CD4-positive, alpha-beta memory T cell (primary cell): Measurements from ENCODE around the gene CAMTA1. TPM values are rescaled to one million over a fixed set of nuclear protein-coding genes. Genes with fewer than 3 reads are reported as not detected.
A peak's percentile ranks its signal among the peaks of the same experiment; 100 is the strongest.

Source experiments
- CTCF ChIA-PET: fragments of 350-600 bp; sonication (Branson Sonifier 250); formaldehyde crosslinking; loops from one replicate; lab custom pipeline; 2021; ENCODE audit warnings: inconsistent platforms; ENCODE audit not compliant: partially characterized antibody; lab: Charles Lee
- POLR2A ChIA-PET: fragments of 350-600 bp; sonication (Branson Sonifier 250); formaldehyde crosslinking; loops from one replicate; lab custom pipeline; 2021; ENCODE audit not compliant: partially characterized antibody; lab: Charles Lee
- DNase-seq, 5 donors: peaks; one replicate each; pipeline versions ENCODE4 v3.0.0 to v3.0.0-alpha.2; 2020 to 2022; ENCODE audit warnings: mixed read lengths in 1 of 5
- H3K27ac ChIP-seq: one replicate; pipeline ENCODE4 v1.7.0; 2013; ENCODE audit warnings: low read depth, low read length
- H3K27me3 ChIP-seq: 2 replicates; pipeline ENCODE4 v1.7.0; 2013; ENCODE audit warnings: mild to moderate bottlenecking, low read length, moderate library complexity; ENCODE audit not compliant: insufficient read depth
- H3K36me3 ChIP-seq: 2 replicates; pipeline ENCODE4 v1.7.0; 2013; ENCODE audit warnings: mild to moderate bottlenecking, low read length, moderate library complexity; ENCODE audit not compliant: insufficient read depth
- H3K4me1 ChIP-seq: 2 replicates; pipeline ENCODE4 v1.7.0; 2013; ENCODE audit warnings: mild to moderate bottlenecking, low read length, moderate library complexity; ENCODE audit not compliant: insufficient read depth
- H3K4me3 ChIP-seq, 2 donors: one replicate each; pipeline ENCODE4 v1.7.0; 2013; ENCODE audit warnings: low read length in 2 of 2, mild to moderate bottlenecking in 1 of 2
- H3K9me3 ChIP-seq, 2 donors: one replicate each; pipeline ENCODE4 v1.7.0; 2013; ENCODE audit warnings: low read length in 2 of 2, control low read depth in 1 of 2; ENCODE audit not compliant: control insufficient read depth in 1 of 2
- H3K27ac Mint-ChIP-seq, 7 donors: one replicate each; pipeline ENCODE4 v1.8.0; 2020 to 2021; ENCODE audit warnings: mixed read lengths in 7 of 7, mild to moderate bottlenecking in 6 of 7, inconsistent platforms in 3 of 7, moderate library complexity in 3 of 7
- H3K27me3 Mint-ChIP-seq, 2 donors: one replicate each; pipeline ENCODE4 v1.8.0; 2020 to 2021; ENCODE audit warnings: mixed read lengths in 2 of 2
- H3K36me3 Mint-ChIP-seq, 2 donors: one replicate each; pipeline ENCODE4 v1.8.0; 2020 to 2021; ENCODE audit warnings: mixed read lengths in 2 of 2, inconsistent platforms in 1 of 2, mild to moderate bottlenecking in 1 of 2
- H3K4me1 Mint-ChIP-seq, 4 donors: one replicate each; pipeline ENCODE4 v1.8.0; 2020 to 2021; ENCODE audit warnings: mixed read lengths in 4 of 4, mild to moderate bottlenecking in 1 of 4
- H3K4me3 Mint-ChIP-seq, 8 donors: one replicate each; pipeline ENCODE4 v1.8.0; 2020 to 2021; ENCODE audit warnings: mixed read lengths in 8 of 8, mild to moderate bottlenecking in 7 of 8, moderate library complexity in 6 of 8, inconsistent platforms in 3 of 8
- H3K9me3 Mint-ChIP-seq, 8 donors: one replicate each; pipeline ENCODE4 v1.8.0; 2020 to 2021; ENCODE audit warnings: mixed read lengths in 8 of 8, mild to moderate bottlenecking in 5 of 8, inconsistent platforms in 3 of 8, moderate library complexity in 1 of 8
- intact Hi-C: fragments of 100-400 bp; cut with micrococcal nuclease; formaldehyde crosslinking; loops from one replicate; pipeline ENCODE4 v1.15.1; 2023
- polyA plus RNA-seq, 2 donors: library from polyadenylated mRNA; unstranded; fragments of 300-500 nt; fragmentation: Illumina TruSeq; gene quantifications; one replicate each; pipeline ENCODE4 v1.2.3, GENCODE V29; 2021
- total RNA-seq, 2 experiments: library from RNA; stranded (reverse); gene quantifications; one replicate each; pipeline ENCODE4 v1.2.3, GENCODE V29; 2021

CAMTA1 gene
- total and polyA plus RNA-seq, 4 experiments from 2014 or later: 39.1 to 118 (median 59.9) TPM

DNA sequence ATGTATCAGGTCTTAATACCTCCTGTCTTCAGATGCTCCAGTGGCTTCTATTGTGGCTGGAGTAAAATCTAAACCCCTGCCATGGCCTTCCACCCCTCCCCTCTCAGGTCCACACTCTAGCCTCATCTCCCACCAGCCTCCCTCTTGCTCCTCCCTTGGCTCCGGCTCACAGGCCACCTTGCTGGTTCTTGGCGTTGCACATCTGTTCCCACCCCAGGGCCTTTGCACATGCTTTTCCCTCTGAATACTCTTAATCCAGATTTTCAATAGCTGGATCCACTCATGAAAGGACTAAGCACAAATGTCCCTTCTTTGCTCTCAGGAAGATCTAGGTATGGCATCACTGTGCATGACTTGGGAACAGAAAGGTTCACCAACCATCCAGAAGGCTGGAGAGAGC, 570.4 kb downstream of the CAMTA1 start:
- H3K27ac ChIP-seq: no peak overlapping the region
- Mint-ChIP-seq H3K36me3 (no peaks in the 10 kb centered on the region), H3K4me3 (no peak overlapping the region), H3K27me3 (peaks cover 4 to 16% of the 10 kb centered on the region in 2 donors), H3K4me1 (no peaks in the 10 kb centered on the region), H3K27ac (no peak overlapping the region), H3K9me3 (peaks cover 0 to 4% (median 1%) of the 10 kb centered on the region in 8 donors)
- H3K9me3 ChIP-seq: no peaks in the 10 kb centered on the region
- intact Hi-C loops: no loop called here
- DNase-seq: no peak
- no peaks in the 10 kb centered on the region for H3K4me1 ChIP-seq
- no peaks in the 10 kb centered on the region for H3K27me3 ChIP-seq
- POLR2A ChIA-PET: no interaction called here
- H3K36me3 ChIP-seq: no peaks in the 10 kb centered on the region
- CTCF ChIA-PET: no interaction called here
- no peak overlapping the region for H3K4me3 ChIP-seq

DNA sequence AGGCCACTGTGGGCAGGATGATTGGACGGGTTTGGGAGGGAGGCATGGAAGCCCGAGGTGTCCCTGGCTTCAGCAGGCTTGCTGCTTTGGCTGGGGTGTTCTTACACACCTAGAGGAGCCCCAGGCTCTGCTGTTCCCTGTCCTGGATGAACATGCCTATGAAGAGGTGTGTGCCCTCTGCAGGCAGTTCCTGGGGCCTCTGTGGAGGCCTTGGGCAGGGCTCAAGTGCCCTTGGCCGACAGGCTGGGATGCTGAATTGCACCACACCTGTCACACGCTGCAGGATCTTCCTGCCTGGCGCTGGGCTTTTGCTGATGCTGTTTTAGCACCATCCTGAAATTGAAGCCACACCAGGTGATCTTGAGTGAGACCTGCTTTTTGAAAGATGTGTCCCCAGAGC, 570.8 kb downstream of the CAMTA1 start:
- peaks cover 4 to 16% of the 10 kb centered on the region in 2 donors for H3K27me3 Mint-ChIP-seq
- Histone ChIP-seq H3K27ac (no peak overlapping the region), H3K4me3 (no peak overlapping the region), H3K36me3 (no peaks in the 10 kb centered on the region), H3K27me3 (no peaks in the 10 kb centered on the region), H3K9me3 (no peaks in the 10 kb centered on the region), H3K4me1 (no peaks in the 10 kb centered on the region)
- H3K9me3 Mint-ChIP-seq: peaks cover 0 to 4% (median 1%) of the 10 kb centered on the region in 8 donors
- no peaks in the 10 kb centered on the region for H3K4me1 Mint-ChIP-seq
- no peak overlapping the region for H3K4me3 Mint-ChIP-seq
- intact Hi-C loops: no loop called here
- no peaks in the 10 kb centered on the region for H3K36me3 Mint-ChIP-seq
- no peak for DNase-seq
- ChIA-PET POLR2A (no interaction called here), CTCF (no interaction called here)
- H3K27ac Mint-ChIP-seq: no peak overlapping the region

DNA sequence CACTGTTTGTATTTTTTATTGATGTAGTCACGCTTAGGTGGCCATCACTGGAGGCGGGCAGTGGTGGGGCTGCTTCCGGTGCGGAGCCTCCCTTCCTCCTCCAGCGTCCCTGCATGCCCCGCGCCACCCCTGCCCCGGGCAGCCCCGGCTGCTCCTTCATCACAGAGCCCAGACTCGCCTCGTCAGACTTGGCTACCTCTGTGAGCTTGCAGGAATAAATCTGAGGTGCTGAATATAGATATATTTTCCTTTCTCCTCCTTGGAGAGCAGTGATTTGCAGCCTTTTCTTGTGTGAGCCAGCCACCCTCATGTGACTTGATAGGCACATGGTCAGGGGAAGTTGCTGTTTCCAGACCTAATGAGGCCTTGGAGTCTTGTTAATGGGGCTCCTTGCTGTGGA, 573.2 kb downstream of the CAMTA1 start:
- intact Hi-C loops: no loop called here

DNA sequence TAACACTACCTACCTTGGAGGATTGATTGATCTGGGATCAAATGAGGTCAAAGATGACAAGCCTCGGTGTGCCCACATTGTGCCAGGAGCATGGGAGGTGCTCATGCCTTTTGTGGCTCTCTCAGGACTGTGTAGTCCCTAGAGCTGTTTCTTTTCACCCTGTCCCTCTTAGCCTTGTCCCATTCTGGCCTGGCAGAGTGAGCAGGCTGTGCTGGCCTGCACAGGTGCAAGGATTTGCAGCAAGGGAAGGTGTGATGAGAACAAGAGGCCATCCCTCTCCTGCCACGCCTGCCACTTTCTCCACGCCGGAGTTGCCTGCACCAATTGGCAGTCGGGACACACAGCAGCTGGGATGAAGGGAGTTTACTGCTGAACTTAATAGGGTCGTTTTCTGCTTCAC, 575.3 kb downstream of the CAMTA1 start:
- no peak for DNase-seq
- H3K4me1 Mint-ChIP-seq: no peaks in the 10 kb centered on the region
- peaks cover 4 to 9% of the 10 kb centered on the region in 2 donors for H3K27me3 Mint-ChIP-seq
- Histone ChIP-seq H3K36me3 (no peaks in the 10 kb centered on the region), H3K27me3 (no peaks in the 10 kb centered on the region), H3K4me3 (no peak overlapping the region), H3K9me3 (no peaks in the 10 kb centered on the region), H3K4me1 (no peaks in the 10 kb centered on the region), H3K27ac (no peak overlapping the region)
- POLR2A ChIA-PET: no interaction called here
- CTCF ChIA-PET: no interaction called here
- H3K4me3 Mint-ChIP-seq: no peak overlapping the region
- intact Hi-C loops: no loop called here
- no peak overlapping the region for H3K27ac Mint-ChIP-seq
- H3K36me3 Mint-ChIP-seq: no peaks in the 10 kb centered on the region
- H3K9me3 Mint-ChIP-seq: peaks cover 0 to 3% (median 0%) of the 10 kb centered on the region in 8 donors

More for the DNA sequence above, 573.2 kb downstream of the CAMTA1 start:
- peaks cover 0 to 4% (median 1%) of the 10 kb centered on the region in 8 donors for H3K9me3 Mint-ChIP-seq
- ChIA-PET CTCF (no interaction called here), POLR2A (no interaction called here)
- H3K27me3 ChIP-seq: no peaks in the 10 kb centered on the region
- no peaks in the 10 kb centered on the region for H3K36me3 ChIP-seq
- H3K9me3 ChIP-seq: no peaks in the 10 kb centered on the region
- DNase-seq: no peak
- H3K4me3 ChIP-seq: no peak overlapping the region
- no peak overlapping the region for H3K4me3 Mint-ChIP-seq
- H3K27ac Mint-ChIP-seq: no peak overlapping the region
- no peaks in the 10 kb centered on the region for H3K4me1 ChIP-seq
- no peaks in the 10 kb centered on the region for H3K4me1 Mint-ChIP-seq
- H3K36me3 Mint-ChIP-seq: no peaks in the 10 kb centered on the region
- H3K27ac ChIP-seq: no peak overlapping the region
- H3K27me3 Mint-ChIP-seq: peaks cover 4 to 11% of the 10 kb centered on the region in 2 donors

DNA sequence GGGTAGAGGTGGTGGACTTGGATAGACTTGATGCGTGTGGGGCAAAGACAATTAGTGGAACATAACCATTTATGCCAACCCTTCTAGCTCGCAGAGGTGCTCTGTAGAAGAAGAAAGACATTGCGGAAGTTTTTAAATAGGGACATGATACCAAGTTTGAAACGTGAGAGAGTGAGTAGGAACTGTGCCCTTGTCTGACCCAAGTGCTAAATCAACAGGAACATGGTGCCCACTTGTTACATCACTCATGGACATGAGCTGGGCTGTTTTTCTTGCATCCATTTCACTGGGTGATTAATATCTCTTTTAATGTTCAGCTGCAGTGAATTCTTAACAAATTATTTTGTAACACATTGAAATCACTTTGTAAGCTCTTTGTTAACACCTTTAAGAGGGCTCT, 577.7 kb downstream of the CAMTA1 start:
- no peak overlapping the region for H3K4me3 ChIP-seq
- no peaks in the 10 kb centered on the region for H3K9me3 ChIP-seq
- Mint-ChIP-seq H3K4me1 (no peaks in the 10 kb centered on the region), H3K27ac (no peak overlapping the region), H3K36me3 (no peaks in the 10 kb centered on the region), H3K9me3 (no peaks in the 10 kb centered on the region), H3K27me3 (peaks cover 0 to 6% of the 10 kb centered on the region in 2 donors), H3K4me3 (no peak overlapping the region)
- ChIA-PET CTCF (no interaction called here), POLR2A (no interaction called here)
- no peaks in the 10 kb centered on the region for H3K36me3 ChIP-seq
- DNase-seq: no peak
- no peaks in the 10 kb centered on the region for H3K27me3 ChIP-seq
- no peaks in the 10 kb centered on the region for H3K4me1 ChIP-seq
- H3K27ac ChIP-seq: no peak overlapping the region
- intact Hi-C loops: no loop called here

DNA sequence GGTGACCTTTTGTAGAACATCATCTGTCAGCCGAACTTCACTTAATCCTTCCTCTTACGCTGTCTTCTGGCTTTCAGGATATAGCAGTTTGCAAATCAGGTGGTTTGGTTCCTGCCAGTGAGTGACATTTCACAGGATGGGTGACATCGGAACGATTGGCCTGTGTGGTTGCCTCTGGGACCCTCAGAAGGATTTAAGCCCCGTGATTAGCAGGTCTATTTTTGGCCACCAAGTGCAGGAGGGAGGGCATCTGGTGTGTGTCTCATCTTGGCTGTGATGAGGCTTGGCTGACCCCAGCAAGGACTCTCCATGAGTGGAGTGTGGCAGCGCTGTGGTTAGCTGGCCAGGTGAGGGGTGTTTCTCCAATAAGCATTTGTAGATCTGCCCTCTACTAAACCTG, 578.2 kb downstream of the CAMTA1 start:
- CTCF ChIA-PET: no interaction called here
- H3K4me1 Mint-ChIP-seq: no peaks in the 10 kb centered on the region
- no peak overlapping the region for H3K4me3 Mint-ChIP-seq
- H3K27me3 Mint-ChIP-seq: peaks cover 0 to 6% of the 10 kb centered on the region in 2 donors
- no peak overlapping the region for H3K27ac ChIP-seq
- H3K4me1 ChIP-seq: no peaks in the 10 kb centered on the region
- H3K27ac Mint-ChIP-seq: no peak overlapping the region
- no peaks in the 10 kb centered on the region for H3K9me3 Mint-ChIP-seq
- H3K36me3 ChIP-seq: no peaks in the 10 kb centered on the region
- no peak for DNase-seq
- POLR2A ChIA-PET: no interaction called here
- H3K27me3 ChIP-seq: no peaks in the 10 kb centered on the region
- intact Hi-C loops: no loop called here
- H3K9me3 ChIP-seq: no peaks in the 10 kb centered on the region
- no peaks in the 10 kb centered on the region for H3K36me3 Mint-ChIP-seq
- no peak overlapping the region for H3K4me3 ChIP-seq

DNA sequence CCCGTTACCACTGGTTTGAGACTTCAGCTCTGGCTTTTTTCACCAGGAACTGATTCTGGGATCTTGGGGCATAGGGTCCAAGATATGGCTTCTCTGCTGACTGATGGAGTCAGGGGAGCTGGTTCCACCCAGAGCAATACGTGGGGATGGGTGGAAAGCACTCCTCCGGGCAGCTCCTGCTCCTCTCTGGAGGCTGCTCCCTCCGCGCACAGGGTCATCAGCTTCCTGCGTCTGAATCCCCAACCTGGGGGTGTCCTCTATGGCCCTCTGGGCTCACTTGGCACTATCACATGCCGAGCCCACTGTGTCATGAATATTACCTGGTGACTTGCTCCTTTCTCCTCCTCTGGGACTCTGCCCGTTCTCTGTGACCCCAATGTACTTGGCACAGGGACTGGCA, 580.5 kb downstream of the CAMTA1 start:
- H3K4me3 Mint-ChIP-seq: peak overlapping the region in 1 of 8 donors; percentile 34

More for the DNA sequence above, 580.5 kb downstream of the CAMTA1 start:
- POLR2A ChIA-PET: no interaction called here
- Mint-ChIP-seq H3K27me3 (no peaks in the 10 kb centered on the region), H3K27ac (no peak overlapping the region), H3K4me1 (no peaks in the 10 kb centered on the region), H3K9me3 (no peaks in the 10 kb centered on the region), H3K36me3 (no peaks in the 10 kb centered on the region)
- intact Hi-C loops: no loop called here
- no peak overlapping the region for H3K27ac ChIP-seq
- no peak overlapping the region for H3K4me3 ChIP-seq
- H3K36me3 ChIP-seq: no peaks in the 10 kb centered on the region
- no peaks in the 10 kb centered on the region for H3K27me3 ChIP-seq
- DNase-seq: no peak
- no peaks in the 10 kb centered on the region for H3K4me1 ChIP-seq
- CTCF ChIA-PET: no interaction called here
- no peaks in the 10 kb centered on the region for H3K9me3 ChIP-seq
